Heart right ventricle (tissue), 16 donors: Measurements from ENCODE around the gene RASA4B. TPM values are rescaled to one million over a fixed set of nuclear protein-coding genes. Genes with fewer than 3 reads are reported as not detected.
"Not testable (repeated sequence)": the region's sequence is repeated elsewhere in the genome, so short reads cannot be mapped to it uniquely, and the experiment has no call there.

ENCODE experiments used
- ATAC-seq, 8 donors: fragments of 200-7000 bp; cut with Tn5 transposase; one replicate each; pipeline ENCODE4 v1.9.1; 2020; ENCODE audit warnings: mild to moderate bottlenecking in 8 of 8, moderate library complexity in 8 of 8, moderate number of reproducible peaks in 1 of 8
- DNase-seq, 2 donors: peaks; one replicate each; pipeline ENCODE4 v3.0.0-alpha.2; 2020
- H3K27ac ChIP-seq, 10 donors: fragments of 200-600 bp; sonication (generic) in 2 of 10; one replicate each; pipeline versions ENCODE4 v1.5.0 to v1.8.0; 2020 to 2022; ENCODE audit warnings: mild to moderate bottlenecking in 3 of 10
- H3K27me3 ChIP-seq, 7 donors: fragments of 200-600 bp; one replicate each; pipeline ENCODE4 v1.8.0; 2021 to 2022; ENCODE audit warnings: mild to moderate bottlenecking in 2 of 7
- H3K36me3 ChIP-seq, 9 donors: fragments of 200-600 bp; sonication (generic) in 1 of 9; one replicate each; pipeline versions ENCODE4 v1.5.0 to v1.8.0; 2020 to 2022; ENCODE audit warnings: mild to moderate bottlenecking in 2 of 9
- H3K4me1 ChIP-seq, 9 donors: fragments of 200-600 bp; sonication (generic) in 1 of 9; one replicate each; pipeline versions ENCODE4 v1.5.0 to v1.8.0; 2020 to 2022; ENCODE audit warnings: mild to moderate bottlenecking in 4 of 9
- H3K4me3 ChIP-seq, 10 donors: fragments of 200-600 bp; sonication (generic) in 2 of 10; one replicate each; pipeline versions ENCODE4 v1.5.0 to v1.8.0; 2020 to 2022; ENCODE audit warnings: mild to moderate bottlenecking in 7 of 10, moderate library complexity in 2 of 10
- H3K9me3 ChIP-seq, 11 donors: fragments of 200-600 bp in 10 of 11; sonication (generic) in 2 of 11; one replicate each; pipeline versions ENCODE4 v1.5.0 to v1.8.0; 2013 to 2022; ENCODE audit warnings: mild to moderate bottlenecking in 2 of 11, control low read depth in 1 of 11, moderate library complexity in 1 of 11
- WGBS, 2 donors: extraction: QIAGEN DNeasy Blood & Tissue Kit; methylation state at CpG; one replicate each; pipeline ENCODE4 v1.1.7; 2013; ENCODE audit warnings: inconsistent platforms in 1 of 2; 5-methylcytosine and 5-hydroxymethylcytosine counted together
- intact Hi-C, 10 donors: fragments of 100-400 bp; cut with DNase I; formaldehyde crosslinking; loops; one replicate each; pipeline versions ENCODE4 v1.11.1 to v1.14.2; 2022
- polyA plus RNA-seq, 2 donors: library from polyadenylated mRNA; stranded (reverse); fragments of 200-250 nt; gene quantifications; one replicate each; pipeline ENCODE4 v1.2.3, GENCODE V29; 2013
- total RNA-seq, 10 donors: library from RNA; stranded (reverse); fragmentation: NEBNext Ultra II Directional in 3 of 10; extraction: Animal tissue kit (Norgen Biotek cat#: 25700) in 3 of 10; gene quantifications; one replicate each; pipeline versions ENCODE4 v1.2.1 to v1.2.4, GENCODE V29; 2021 to 2023
- donor health status: Arrhythmogenic right ventricular cardiomyopathy.
- donor health status: ischemic (EF 13 %, LVEDD 7.1; RV severe dilation, severe dysfunction).
- donor health status: healthy with polysubstance abuse.
- donor health status: DM: no; HTN: yes; CAD: no.
- donor health status: DM: no; HTN: no; CAD: no.
- donor health status: ischemic (EF 25% LVEDD 6.9; RV normal size, moderate dysfunction).
- donor health status: ischemic (EF 25% LVEDD 5.7; RV mildly dilated, moderate dysfunction).
- donor health status: healthy.
- donor health status: DM: yes; HTN: yes; CAD: no.
- donor health status: Ischemic cardiomyopathy.
- donor health status: ischemic (EF 35%, LVEDD 5.7; RV mildly dilated, moderate dysfunction).
- donor health status: nonischemic (EF 11% LVEDD 7.7; RV severe dilation, severe dysfunction).
- donor health status: DM: yes; HTN: yes; CAD: no.
- donor health status: PGD.
- donor health status: ischemic (EF 29% LVEDD 5.4; RV normal size, mild dysfunction).
- donor health status: nonischemic (EF 23%, LVEDD 6.1; RV moderate dilation, normal function).

RASA4B gene
- total and polyA plus RNA-seq, 12 donors, result 1.3 to 23.9 (median 4.2) TPM

GRCh38 chr7:102510575-102510974, 7.0 kb downstream of the RASA4B start:
- H3K27ac ChIP-seq, intact Hi-C loops, H3K9me3 ChIP-seq, ATAC-seq, H3K4me1 ChIP-seq, H3K36me3 ChIP-seq, H3K4me3 ChIP-seq, H3K27me3 ChIP-seq: not testable (repeated sequence)
- WGBS, 2 donors, result 74 to 75% methylated on average over 4 of the region's 8 CpGs
- DNase-seq, result peak; percentile 2 to 6

DNA sequence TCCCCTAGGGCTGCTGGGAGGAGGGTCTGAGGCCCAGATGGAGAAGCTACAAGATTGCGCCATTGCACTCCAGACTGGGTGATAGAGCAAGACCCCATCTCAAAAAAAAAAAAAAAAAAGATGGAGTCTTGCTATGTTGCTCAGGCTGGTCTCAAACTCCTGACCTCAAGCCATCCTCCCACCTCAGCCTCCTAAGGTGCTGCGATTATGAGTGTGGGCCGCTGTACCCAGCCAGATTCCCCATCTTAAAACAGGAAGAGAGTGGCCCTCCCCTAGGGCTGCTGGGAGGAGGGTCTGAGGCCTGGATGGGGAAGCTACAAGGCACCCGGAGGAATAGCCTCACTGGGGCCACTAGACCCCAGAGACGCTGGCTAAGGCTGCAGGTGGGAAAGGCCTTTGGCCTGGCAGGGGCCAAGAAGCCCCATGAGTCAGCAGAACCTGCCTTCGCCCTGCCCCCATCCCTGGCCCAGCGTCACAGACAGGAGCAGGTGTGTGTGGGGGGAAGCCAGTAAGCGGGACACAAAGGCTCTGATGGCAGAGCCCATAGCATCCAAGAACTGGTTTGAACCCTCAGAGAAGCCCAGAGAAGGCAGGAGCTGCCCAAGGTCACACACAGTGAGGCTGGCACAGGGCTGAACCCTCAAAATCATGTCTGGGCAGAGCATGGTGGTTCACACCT, 10.0 kb downstream of the RASA4B start:
- DNase-seq, result peak in 1 of 2 donors; percentile 2
- H3K27ac ChIP-seq, H3K27me3 ChIP-seq, H3K36me3 ChIP-seq, H3K4me1 ChIP-seq, H3K9me3 ChIP-seq, H3K4me3 ChIP-seq, intact Hi-C loops, ATAC-seq: not testable (repeated sequence)
- 89% methylated on average over 2 of the region's 8 CpGs for WGBS, 2 donors

- H3K9me3 ChIP-seq, H3K27me3 ChIP-seq, intact Hi-C loops, H3K4me1 ChIP-seq, H3K27ac ChIP-seq, H3K4me3 ChIP-seq, H3K36me3 ChIP-seq, DNase-seq: not testable (repeated sequence)
- peak in 7 of 8 donors; percentile 7 to 70 (median 38) for ATAC-seq
- 79 to 82% methylated on average over 5 of the region's 24 CpGs for WGBS, 2 donors
These were observed 12.0 kb downstream of the RASA4B start for GRCh38 chr7:102505298-102506185.

DNA sequence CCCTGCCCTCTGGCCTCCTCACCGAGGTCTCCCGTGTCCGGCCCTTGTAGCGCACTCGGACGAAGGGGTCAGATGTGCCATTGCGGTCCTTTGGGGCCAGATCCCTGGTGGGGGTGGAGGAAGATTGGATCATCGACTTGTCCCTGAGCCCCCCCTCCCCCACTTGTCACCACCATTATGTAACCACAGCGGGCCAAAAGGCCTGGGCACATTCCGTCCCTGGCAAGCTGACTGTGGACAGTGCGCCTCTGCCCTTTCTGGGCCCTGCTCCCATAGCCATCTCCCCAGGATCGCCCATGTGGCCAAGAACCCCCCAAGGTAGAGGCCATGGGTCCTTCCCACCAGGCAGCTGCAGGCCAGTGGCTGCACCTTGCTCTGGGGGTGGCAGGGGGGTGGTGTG, 14.4 kb downstream of the RASA4B start:
- DNase-seq, H3K27ac ChIP-seq, H3K36me3 ChIP-seq, H3K4me3 ChIP-seq, H3K27me3 ChIP-seq, H3K9me3 ChIP-seq, H3K4me1 ChIP-seq, intact Hi-C loops: not testable (repeated sequence)
- no CpG with 5 or more reads among the region's 12 CpGs for WGBS, 2 donors
- peak in 2 of 8 donors; percentile 2 to 32 for ATAC-seq

DNA sequence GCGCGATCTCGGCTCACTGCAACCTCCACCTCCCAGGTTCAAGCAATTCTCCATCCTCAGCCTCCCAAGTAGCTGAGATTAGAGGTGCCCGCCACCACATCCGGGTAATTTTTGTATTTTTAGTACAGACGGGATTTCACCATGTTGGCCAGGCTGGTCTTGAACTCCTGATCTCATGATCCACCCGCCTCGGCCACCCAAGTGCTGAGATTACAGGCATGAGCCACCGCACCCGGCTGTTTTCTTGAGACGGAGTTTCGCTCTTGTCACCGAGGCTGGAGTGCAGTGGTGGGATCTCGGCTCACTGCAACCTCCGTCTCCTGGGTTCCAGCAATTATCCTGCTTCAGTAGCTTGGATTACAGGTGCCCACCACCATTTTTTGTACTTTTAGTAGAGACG, 19.3 kb downstream of the RASA4B start:
- H3K27me3 ChIP-seq, H3K4me3 ChIP-seq, H3K36me3 ChIP-seq, intact Hi-C loops, DNase-seq, H3K27ac ChIP-seq, H3K4me1 ChIP-seq, ATAC-seq, H3K9me3 ChIP-seq: not testable (repeated sequence)
- WGBS, 2 donors, result 93 to 95% methylated on average over 11 of the region's 16 CpGs

DNA sequence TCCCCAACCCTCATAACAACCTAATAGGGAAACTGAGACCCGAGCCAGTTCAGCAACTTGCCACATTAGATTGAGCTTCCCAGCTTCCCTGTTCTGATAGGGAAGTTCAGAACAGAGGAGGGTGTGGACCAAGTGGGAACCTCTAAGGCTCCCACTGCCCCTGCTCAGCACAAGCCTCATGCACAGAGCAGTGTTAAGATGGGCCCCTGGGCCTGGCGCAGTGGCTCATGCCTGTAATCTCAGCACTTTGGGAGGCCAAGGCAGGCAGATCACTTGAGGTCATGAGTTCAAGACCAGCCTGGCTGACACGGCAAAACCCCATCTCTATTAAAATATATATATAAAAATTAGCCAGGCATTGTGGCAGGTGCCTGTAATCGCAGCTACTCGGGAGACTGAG, 20.3 kb downstream of the RASA4B start:
- 71 to 95% methylated on average over 1 of the region's 5 CpGs for WGBS, 2 donors
- intact Hi-C loops, H3K27ac ChIP-seq, H3K4me1 ChIP-seq, H3K4me3 ChIP-seq, H3K9me3 ChIP-seq, H3K27me3 ChIP-seq, ATAC-seq, H3K36me3 ChIP-seq: not testable (repeated sequence)
- peak; percentile 3 to 20 for DNase-seq

DNA sequence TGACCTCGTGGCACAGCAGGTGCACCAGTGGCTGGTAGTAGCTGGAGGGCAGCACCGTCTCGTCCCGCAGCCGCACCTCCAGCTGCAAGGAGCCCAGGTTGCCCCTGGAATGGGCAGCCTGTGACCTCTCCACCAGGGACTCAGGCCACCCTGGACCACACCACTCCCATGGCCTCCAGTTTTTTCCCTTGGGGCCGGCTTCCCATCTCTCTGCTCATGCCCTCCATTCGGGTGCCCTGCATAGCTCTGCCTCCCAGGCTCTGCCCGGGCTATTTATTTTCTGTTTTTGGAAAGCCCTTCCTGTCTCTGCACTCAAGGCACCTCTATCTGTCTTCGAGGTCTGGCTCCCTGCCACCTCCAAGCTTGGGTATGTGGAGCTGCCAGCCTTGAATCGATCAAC, 20.7 kb downstream of the RASA4B start:
- H3K27ac ChIP-seq, H3K27me3 ChIP-seq, H3K4me1 ChIP-seq, H3K36me3 ChIP-seq, H3K9me3 ChIP-seq, H3K4me3 ChIP-seq, intact Hi-C loops, ATAC-seq: not testable (repeated sequence)
- peak in 1 of 2 donors; percentile 2 for DNase-seq
- WGBS, 2 donors, result 73 to 76% methylated on average over 3 of the region's 10 CpGs

- H3K4me1 ChIP-seq, H3K36me3 ChIP-seq, H3K27me3 ChIP-seq, H3K9me3 ChIP-seq, H3K4me3 ChIP-seq, DNase-seq, intact Hi-C loops, H3K27ac ChIP-seq: not testable (repeated sequence)
- WGBS, 2 donors, result no CpG with 5 or more reads among the region's 67 CpGs
- ATAC-seq, result peak; percentile 28 to 54 (median 42)
These were observed 23.0 kb downstream of the RASA4B start for GRCh38 chr7:102494473-102495149.

DNA sequence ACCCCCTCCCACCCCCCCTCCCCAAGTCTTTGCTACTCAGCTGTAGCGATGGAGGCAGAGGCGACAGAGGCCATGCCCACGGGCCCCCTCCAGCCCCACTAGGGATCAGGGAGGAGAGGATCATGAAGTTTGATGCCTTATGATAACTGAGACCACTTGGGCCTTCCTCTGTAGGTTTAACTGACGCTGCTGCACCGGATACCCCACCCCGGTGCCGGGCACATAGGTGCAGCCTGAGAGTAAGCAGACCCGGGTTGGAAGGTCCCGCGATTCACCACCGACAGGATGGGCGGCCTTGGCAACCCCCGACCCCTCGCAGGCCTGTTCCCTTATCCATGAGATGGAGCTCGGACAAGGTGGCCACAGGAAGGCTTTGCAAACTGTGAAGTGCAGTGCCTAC, 23.6 kb downstream of the RASA4B start:
- H3K9me3 ChIP-seq, H3K4me1 ChIP-seq, H3K36me3 ChIP-seq, intact Hi-C loops, H3K27me3 ChIP-seq: not testable (repeated sequence)
- ATAC-seq (peak in 2 of 8 donors; percentile 2 to 7), DNase-seq (peak in 1 of 2 donors; percentile 3)
- peak overlapping the region in 1 of 10 donors; percentile 36 for H3K4me3 ChIP-seq
- WGBS, 2 donors, result 43 to 61% methylated on average over 4 to 7 of the region's 15 CpGs
- peak overlapping the region in 1 of 10 donors; percentile 49 for H3K27ac ChIP-seq

GRCh38 chr7:102493220-102493935, 24.2 kb downstream of the RASA4B start:
- ATAC-seq, result peak; percentile 65 to 81 (median 76)
- intact Hi-C loops, H3K27ac ChIP-seq, H3K4me1 ChIP-seq, H3K9me3 ChIP-seq, H3K36me3 ChIP-seq, H3K4me3 ChIP-seq, H3K27me3 ChIP-seq, DNase-seq: not testable (repeated sequence)
- no CpG with 5 or more reads among the region's 33 CpGs for WGBS, 2 donors
